A549 (cell line): ENCODE results near the gene DCLK2. TPM values are rescaled to one million over a fixed set of nuclear protein-coding genes. Genes with fewer than 3 reads are reported as not detected.

ENCODE experiments used
- ATAC-seq, 2 experiments: fragments of 200-7000 bp in 1 of 2; fragments of >200 bp in 1 of 2; cut with Nextera tagmentation in 1 of 2; cut with Tn5 transposase in 1 of 2; 3 replicates each; pipeline versions ENCODE4 v1.8.0 to v1.9.1; 2018 to 2020; ENCODE audit warnings: mild to moderate bottlenecking in 1 of 2, moderate library complexity in 1 of 2
- CTCF ChIA-PET: fragments of 300-600 bp; sonication (Branson Sonifier 250); formaldehyde crosslinking; extraction: SDS; loops from one replicate; lab custom pipeline; 2021; ENCODE audit warnings: antibody characterized with exemption, inconsistent platforms; lab: Yijun Ruan, JAX
- POLR2A ChIA-PET: fragments of 350-600 bp; formaldehyde crosslinking; extraction: SDS; loops from one replicate; lab custom pipeline; 2021; ENCODE audit warnings: antibody characterized with exemption, inconsistent platforms; lab: Yijun Ruan, JAX
- DNase-seq, 2 experiments: peaks; one replicate each; pipeline versions ENCODE4 v3.0.0 to v3.0.0-alpha.2; 2011 to 2016; ENCODE audit warnings: low read depth in 1 of 2, low spot score in 1 of 2
- FAIRE-seq: peaks from 2 replicates; lab custom pipeline; 2011; peaks lifted over from hg19 to GRCh38; lab: Jason Lieb, UNC
- H3K27ac ChIP-seq, 2 experiments: fragments of >200 bp; sonication (Bioruptor Twin); formaldehyde crosslinking; 3 replicates each; pipeline ENCODE4 v1.5.1; 2016 to 2017
- H3K4me1 ChIP-seq: fragments of >200 bp; sonication (Bioruptor Twin); formaldehyde crosslinking; 3 replicates; pipeline ENCODE4 v1.6.1; 2016
- H3K4me2 ChIP-seq: fragments of >200 bp; sonication (Bioruptor Twin); formaldehyde crosslinking; 3 replicates; pipeline ENCODE4 v1.6.1; 2016
- H3K4me3 ChIP-seq: fragments of >200 bp; sonication (Bioruptor Twin); formaldehyde crosslinking; 3 replicates; pipeline ENCODE4 v1.5.1; 2016
- H3K9me3 ChIP-seq: fragments of >200 bp; sonication (Bioruptor Twin); formaldehyde crosslinking; 3 replicates; pipeline ENCODE4 v1.6.1; 2016
- BHLHE40 ChIP-seq: IDR thresholded peaks from 2 replicates; pipeline ENCODE4 v1.6.1; 2012; ENCODE audit warnings: low read depth, low read length, inconsistent platforms
- CHD4 ChIP-seq: fragments of 200-600 bp; sonication (generic); IDR thresholded peaks from 2 replicates; pipeline ENCODE4 v1.6.1; 2016; ENCODE audit warnings: antibody characterized with exemption, mild to moderate bottlenecking, borderline replicate concordance
- EHMT2 ChIP-seq: fragments of 200-600 bp; sonication (generic); IDR thresholded peaks from 2 replicates; pipeline ENCODE4 v1.6.1; 2016; ENCODE audit warnings: antibody characterized with exemption, low read depth, mild to moderate bottlenecking, moderate library complexity
- FOSL2 ChIP-seq, 2 experiments: fragments of 450-650 bp in 1 of 2; fragments of >200 bp in 1 of 2; sonication (Bioruptor Twin) in 1 of 2; formaldehyde crosslinking; IDR thresholded peaks; 2 replicates each; pipeline versions ENCODE4 v1.5.0 to v1.6.1; 2016 to 2020; ENCODE audit warnings: mild to moderate bottlenecking in 1 of 2, moderate library complexity in 1 of 2
- HOXB13 ChIP-seq: fragments of 250-450 bp; sonication (Bioruptor Pico); IDR thresholded peaks from 2 replicates; pipeline ENCODE4 v1.5.0; 2020; ENCODE audit warnings: low read depth, mild to moderate bottlenecking, moderate library complexity
- HOXB5 ChIP-seq: fragments of 250-450 bp; sonication (Bioruptor Pico); IDR thresholded peaks from 2 replicates; pipeline ENCODE4 v1.5.0; 2020; ENCODE audit warnings: mild to moderate bottlenecking, moderate library complexity
- JUN ChIP-seq, 2 experiments: fragments of >200 bp; sonication (Bioruptor Twin); formaldehyde crosslinking; IDR thresholded peaks; 2 replicates in 1 of 2; 3 replicates in 1 of 2; pipeline ENCODE4 v1.6.1; 2016 to 2017
- KDM5A ChIP-seq: fragments of 200-600 bp; sonication (generic); IDR thresholded peaks from 2 replicates; pipeline ENCODE4 v1.6.1; 2016; ENCODE audit warnings: antibody characterized with exemption, mild to moderate bottlenecking
- NPAS2 ChIP-seq: fragments of 250-450 bp; sonication (Bioruptor Pico); IDR thresholded peaks from 2 replicates; pipeline ENCODE4 v1.8.0; 2022; ENCODE audit warnings: mild to moderate bottlenecking, moderate library complexity, borderline replicate concordance
- NR3C1 ChIP-seq: fragments of >200 bp; sonication (Bioruptor Twin); formaldehyde crosslinking; IDR thresholded peaks from 3 replicates; pipeline ENCODE4 v1.6.1; 2017
- PHF8 ChIP-seq: fragments of 200-600 bp; sonication (generic); IDR thresholded peaks from 2 replicates; pipeline ENCODE4 v1.6.1; 2016; ENCODE audit warnings: low read depth, mild to moderate bottlenecking, antibody characterized with exemption, moderate library complexity, borderline replicate concordance
- RAD21 ChIP-seq, 2 experiments: fragments of >200 bp in 1 of 2; sonication (Bioruptor Twin) in 1 of 2; formaldehyde crosslinking in 1 of 2; IDR thresholded peaks in 1 of 2; conservative IDR thresholded peaks in 1 of 2; 2 replicates in 1 of 2; 3 replicates in 1 of 2; pipeline ENCODE4 v1.6.1; 2012 to 2018; ENCODE audit warnings: inconsistent platforms in 1 of 2
- RNF2 ChIP-seq: fragments of 200-600 bp; sonication (generic); IDR thresholded peaks from 2 replicates; pipeline ENCODE4 v1.6.1; 2016; ENCODE audit warnings: low read depth, mild to moderate bottlenecking, antibody characterized with exemption, moderate library complexity, borderline replicate concordance
- TFCP2L1 ChIP-seq: fragments of 250-450 bp; sonication (Bioruptor Pico); IDR thresholded peaks from 2 replicates; pipeline ENCODE4 v1.5.0; 2021; ENCODE audit warnings: mild to moderate bottlenecking
- ZC3H11A ChIP-seq: fragments of 450-650 bp; IDR thresholded peaks from 2 replicates; pipeline ENCODE4 v1.6.1; 2014; ENCODE audit warnings: antibody characterized with exemption, mild to moderate bottlenecking
- ZFP36 ChIP-seq: fragments of 450-650 bp; IDR thresholded peaks from 2 replicates; pipeline ENCODE4 v1.6.1; 2014; ENCODE audit warnings: borderline replicate concordance; ENCODE audit not compliant: partially characterized antibody
- WGBS: methylation state at CpG from one replicate; pipeline ENCODE4 v1.1.6; 2017; ENCODE audit errors: missing lambda C conversion rate; 5-methylcytosine and 5-hydroxymethylcytosine counted together
- polyA plus RNA-seq, 4 experiments: library from polyadenylated mRNA; depleted of rRNA in 3 of 4; stranded (reverse); fragments of >200 nt; fragmentation: RNase III in 1 of 4; extraction: RNeasy Plus Mini Kit Qiagen cat#74134 plus additional on column Dnase treatment in 1 of 4; gene quantifications; 2 replicates in 3 of 4; 3 replicates in 1 of 4; pipeline ENCODE4 v1.2.3, GENCODE V29; 2011 to 2017
- TF ChIP-seq, protein P1 (sequence below): fragments of 450-650 bp; IDR thresholded peaks from 2 replicates; pipeline ENCODE4 v1.6.1; 2014; ENCODE audit warnings: antibody characterized with exemption
- TF ChIP-seq, protein P2 (sequence below): IDR thresholded peaks from 2 replicates; pipeline ENCODE4 v1.6.1; 2012
- TF ChIP-seq, protein P3 (sequence below): fragments of >200 bp; sonication (Bioruptor Twin); formaldehyde crosslinking; IDR thresholded peaks from 3 replicates; pipeline ENCODE4 v1.5.1; 2016
- TF ChIP-seq, protein P4 (sequence below): fragments of 200-600 bp; sonication (generic); IDR thresholded peaks from 2 replicates; pipeline ENCODE4 v1.6.1; 2016; ENCODE audit warnings: antibody characterized with exemption, mild to moderate bottlenecking, moderate library complexity

DCLK2 gene
- polyA plus RNA-seq, 2 of the 4 experiments (the other 2 are of a cell fraction): 8.1 to 11.6 TPM

DNA sequence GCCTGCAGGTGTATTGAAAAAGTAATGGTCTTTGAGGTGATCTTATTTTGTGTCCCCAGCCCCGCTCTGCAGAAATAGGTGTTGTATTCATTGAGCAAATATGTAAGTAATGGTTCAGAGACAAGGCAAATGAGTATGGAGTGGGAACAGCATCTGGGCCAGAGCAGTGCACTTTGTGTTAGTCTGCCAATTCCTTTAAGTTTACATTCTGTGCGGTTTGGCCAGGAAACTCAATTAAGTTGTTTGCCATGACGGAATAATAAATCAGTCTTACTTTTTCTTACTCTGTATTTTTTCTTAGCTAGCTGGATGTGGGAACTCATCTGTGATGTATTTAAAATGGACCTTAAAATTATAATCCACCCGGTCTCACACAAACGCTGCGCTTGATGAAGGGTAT lies 12.6 kb downstream of the DCLK2 start (continued):
- TF ChIP-seq, protein P1, sequence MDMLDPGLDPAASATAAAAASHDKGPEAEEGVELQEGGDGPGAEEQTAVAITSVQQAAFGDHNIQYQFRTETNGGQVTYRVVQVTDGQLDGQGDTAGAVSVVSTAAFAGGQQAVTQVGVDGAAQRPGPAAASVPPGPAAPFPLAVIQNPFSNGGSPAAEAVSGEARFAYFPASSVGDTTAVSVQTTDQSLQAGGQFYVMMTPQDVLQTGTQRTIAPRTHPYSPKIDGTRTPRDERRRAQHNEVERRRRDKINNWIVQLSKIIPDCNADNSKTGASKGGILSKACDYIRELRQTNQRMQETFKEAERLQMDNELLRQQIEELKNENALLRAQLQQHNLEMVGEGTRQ: no peak
- no peak for TF ChIP-seq ZC3H11A

DNA sequence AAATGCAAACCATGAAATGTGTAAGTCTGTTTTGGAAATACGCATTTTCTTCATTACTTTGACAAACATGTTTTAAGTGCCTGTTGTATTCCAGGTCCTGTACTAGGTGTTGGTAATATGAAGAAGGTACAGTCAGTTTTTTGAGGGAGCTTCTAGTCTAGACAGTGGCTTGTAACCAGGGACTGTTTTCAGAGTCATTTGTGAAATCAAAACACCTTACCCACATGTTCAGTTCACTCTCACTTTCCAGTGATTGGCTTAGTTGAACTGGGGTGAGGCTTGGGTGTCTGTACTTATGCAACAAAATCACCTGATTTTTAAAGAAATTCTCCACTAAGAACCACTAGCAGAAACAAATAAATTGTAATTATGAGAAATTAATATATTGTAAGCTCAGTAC lies 16.4 kb downstream of the DCLK2 start:
- peaks cover 17% of the 10 kb centered on the region for H3K4me1 ChIP-seq
- no peaks in the 10 kb centered on the region for H3K9me3 ChIP-seq
- no peak overlapping the region for H3K4me2 ChIP-seq
- H3K4me3 ChIP-seq: no peak overlapping the region
- FAIRE-seq (no peak), ATAC-seq (no peak), DNase-seq (no peak)
- CTCF ChIA-PET: interaction anchor here (1.0 kb wide), 1 partner anchor 15 kb away, joined by 3 read pairs; no protein-coding TSS in a partner anchor
- no peak overlapping the region for H3K27ac ChIP-seq
- TF ChIP-seq, protein P2, sequence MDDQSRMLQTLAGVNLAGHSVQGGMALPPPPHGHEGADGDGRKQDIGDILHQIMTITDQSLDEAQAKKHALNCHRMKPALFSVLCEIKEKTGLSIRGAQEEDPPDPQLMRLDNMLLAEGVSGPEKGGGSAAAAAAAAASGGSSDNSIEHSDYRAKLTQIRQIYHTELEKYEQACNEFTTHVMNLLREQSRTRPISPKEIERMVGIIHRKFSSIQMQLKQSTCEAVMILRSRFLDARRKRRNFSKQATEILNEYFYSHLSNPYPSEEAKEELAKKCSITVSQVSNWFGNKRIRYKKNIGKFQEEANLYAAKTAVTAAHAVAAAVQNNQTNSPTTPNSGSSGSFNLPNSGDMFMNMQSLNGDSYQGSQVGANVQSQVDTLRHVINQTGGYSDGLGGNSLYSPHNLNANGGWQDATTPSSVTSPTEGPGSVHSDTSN: no peak
- no peak for TF ChIP-seq HOXB5 (CRISPR knock-in tag)
- no peak for TF ChIP-seq EHMT2
- no peak for TF ChIP-seq ZFP36
- TF ChIP-seq CHD4: no peak
- TF ChIP-seq JUN (IDR thresholded peaks at IDR 0.05): no peak
- no peak for TF ChIP-seq NPAS2 (CRISPR knock-in tag)
- TF ChIP-seq BHLHE40: no peak
- no peak for TF ChIP-seq KDM5A
- TF ChIP-seq FOSL2 (IDR thresholded peaks at IDR 0.05): no peak
- no peak for TF ChIP-seq FOSL2 (CRISPR knock-in tag; IDR thresholded peaks at IDR 0.05)
- no peak for TF ChIP-seq TFCP2L1 (CRISPR knock-in tag)
- TF ChIP-seq, protein P3, sequence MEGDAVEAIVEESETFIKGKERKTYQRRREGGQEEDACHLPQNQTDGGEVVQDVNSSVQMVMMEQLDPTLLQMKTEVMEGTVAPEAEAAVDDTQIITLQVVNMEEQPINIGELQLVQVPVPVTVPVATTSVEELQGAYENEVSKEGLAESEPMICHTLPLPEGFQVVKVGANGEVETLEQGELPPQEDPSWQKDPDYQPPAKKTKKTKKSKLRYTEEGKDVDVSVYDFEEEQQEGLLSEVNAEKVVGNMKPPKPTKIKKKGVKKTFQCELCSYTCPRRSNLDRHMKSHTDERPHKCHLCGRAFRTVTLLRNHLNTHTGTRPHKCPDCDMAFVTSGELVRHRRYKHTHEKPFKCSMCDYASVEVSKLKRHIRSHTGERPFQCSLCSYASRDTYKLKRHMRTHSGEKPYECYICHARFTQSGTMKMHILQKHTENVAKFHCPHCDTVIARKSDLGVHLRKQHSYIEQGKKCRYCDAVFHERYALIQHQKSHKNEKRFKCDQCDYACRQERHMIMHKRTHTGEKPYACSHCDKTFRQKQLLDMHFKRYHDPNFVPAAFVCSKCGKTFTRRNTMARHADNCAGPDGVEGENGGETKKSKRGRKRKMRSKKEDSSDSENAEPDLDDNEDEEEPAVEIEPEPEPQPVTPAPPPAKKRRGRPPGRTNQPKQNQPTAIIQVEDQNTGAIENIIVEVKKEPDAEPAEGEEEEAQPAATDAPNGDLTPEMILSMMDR: no peak
- no peak for TF ChIP-seq NR3C1
- TF ChIP-seq, protein P4, sequence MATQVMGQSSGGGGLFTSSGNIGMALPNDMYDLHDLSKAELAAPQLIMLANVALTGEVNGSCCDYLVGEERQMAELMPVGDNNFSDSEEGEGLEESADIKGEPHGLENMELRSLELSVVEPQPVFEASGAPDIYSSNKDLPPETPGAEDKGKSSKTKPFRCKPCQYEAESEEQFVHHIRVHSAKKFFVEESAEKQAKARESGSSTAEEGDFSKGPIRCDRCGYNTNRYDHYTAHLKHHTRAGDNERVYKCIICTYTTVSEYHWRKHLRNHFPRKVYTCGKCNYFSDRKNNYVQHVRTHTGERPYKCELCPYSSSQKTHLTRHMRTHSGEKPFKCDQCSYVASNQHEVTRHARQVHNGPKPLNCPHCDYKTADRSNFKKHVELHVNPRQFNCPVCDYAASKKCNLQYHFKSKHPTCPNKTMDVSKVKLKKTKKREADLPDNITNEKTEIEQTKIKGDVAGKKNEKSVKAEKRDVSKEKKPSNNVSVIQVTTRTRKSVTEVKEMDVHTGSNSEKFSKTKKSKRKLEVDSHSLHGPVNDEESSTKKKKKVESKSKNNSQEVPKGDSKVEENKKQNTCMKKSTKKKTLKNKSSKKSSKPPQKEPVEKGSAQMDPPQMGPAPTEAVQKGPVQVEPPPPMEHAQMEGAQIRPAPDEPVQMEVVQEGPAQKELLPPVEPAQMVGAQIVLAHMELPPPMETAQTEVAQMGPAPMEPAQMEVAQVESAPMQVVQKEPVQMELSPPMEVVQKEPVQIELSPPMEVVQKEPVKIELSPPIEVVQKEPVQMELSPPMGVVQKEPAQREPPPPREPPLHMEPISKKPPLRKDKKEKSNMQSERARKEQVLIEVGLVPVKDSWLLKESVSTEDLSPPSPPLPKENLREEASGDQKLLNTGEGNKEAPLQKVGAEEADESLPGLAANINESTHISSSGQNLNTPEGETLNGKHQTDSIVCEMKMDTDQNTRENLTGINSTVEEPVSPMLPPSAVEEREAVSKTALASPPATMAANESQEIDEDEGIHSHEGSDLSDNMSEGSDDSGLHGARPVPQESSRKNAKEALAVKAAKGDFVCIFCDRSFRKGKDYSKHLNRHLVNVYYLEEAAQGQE: no peak
- TF ChIP-seq RNF2: no peak
- no peak for TF ChIP-seq PHF8
- no peak for TF ChIP-seq HOXB13 (CRISPR knock-in tag)
- no peak for TF ChIP-seq RAD21 (conservative IDR thresholded peaks at IDR 0.05 in 1 of 2, IDR thresholded peaks at IDR 0.05 in 1 of 2)
- TF ChIP-seq, protein P1: no peak
- POLR2A ChIA-PET: no interaction called here
- 95% methylated on average over 1 of the region's 1 CpG for WGBS
